Adrenal gland (tissue), 12 donors: ENCODE measurements around the gene ZNF410. TPM values are rescaled to one million over a fixed set of nuclear protein-coding genes. Genes with fewer than 3 reads are reported as not detected.
A peak's percentile ranks its signal among the peaks of the same experiment; 100 is the strongest.

Experiments used
- DNase-seq, 7 donors: peaks; one replicate each; pipeline ENCODE4 v3.0.0-alpha.2; 2019 to 2020
- H3K27ac ChIP-seq, 5 donors: fragments of 200-600 bp; sonication (generic) in 4 of 5; 1 replicate in 3 of 5; 2 replicates in 2 of 5; pipeline versions ENCODE4 v1.5.1 to v1.8.0; 2016 to 2020; ENCODE audit warnings: mild to moderate bottlenecking in 1 of 5
- H3K27me3 ChIP-seq: fragments of 200-600 bp; 2 replicates; pipeline ENCODE4 v1.8.0; 2021
- H3K36me3 ChIP-seq, 2 donors: fragments of 200-600 bp; replicated peaks in 1 of 2; 1 replicate in 1 of 2; 2 replicates in 1 of 2; pipeline versions ENCODE4 v1.5.1 to v1.8.0; 2018 to 2022
- H3K4me1 ChIP-seq, 2 donors: fragments of 200-600 bp; replicated peaks in 1 of 2; 1 replicate in 1 of 2; 2 replicates in 1 of 2; pipeline versions ENCODE4 v1.5.1 to v1.8.0; 2018 to 2021
- H3K4me3 ChIP-seq, 4 donors: fragments of 200-600 bp; sonication (generic) in 3 of 4; one replicate each; pipeline ENCODE4 v1.5.1; 2016 to 2018
- H3K9me3 ChIP-seq, 3 donors: fragments of 200-600 bp; sonication (generic) in 1 of 3; replicated peaks in 1 of 3; 1 replicate in 2 of 3; 2 replicates in 1 of 3; pipeline versions ENCODE4 v1.5.1 to v1.8.0; 2016 to 2021
- POLR2A ChIP-seq, 2 donors: fragments of 450-650 bp; IDR thresholded peaks; one replicate each; pipeline ENCODE4 v1.6.1; 2017; ENCODE audit warnings: antibody characterized with exemption in 2 of 2, mild to moderate bottlenecking in 2 of 2, moderate library complexity in 1 of 2
- WGBS, 4 donors: extraction: QIAGEN DNeasy Blood & Tissue Kit in 2 of 4; methylation state at CpG; one replicate each; pipeline versions ENCODE4 v1.1.5 to v1.1.7; 2013 to 2017; 5-methylcytosine and 5-hydroxymethylcytosine counted together
- intact Hi-C, 2 donors: fragments of 100-400 bp; cut with DNase I; formaldehyde crosslinking; loops; one replicate each; pipeline versions ENCODE4 v1.14.1 to v1.15.0; 2022 to 2023
- polyA plus RNA-seq, 3 donors: library from polyadenylated mRNA; stranded (reverse); fragments of 200-250 nt in 2 of 3; fragments of 350-450 nt in 1 of 3; fragmentation: Illumina TruSeq in 1 of 3; extraction: RNeasy Lipid Tissue Mini Kit (QIAGEN cat#74804) in 1 of 3; gene quantifications; one replicate each; pipeline ENCODE4 v1.2.3, GENCODE V29; 2013 to 2014
- total RNA-seq, 9 donors: library from RNA; depleted of rRNA in 4 of 9; stranded (reverse); fragments of >200 nt in 4 of 9; fragments of 120-200 nt in 1 of 9; fragmentation: NEBNext Ultra II Directional in 1 of 9; extraction: Animal tissue kit (Norgen Biotek cat#: 25700) in 1 of 9; gene quantifications; one replicate each; pipeline versions ENCODE4 v1.1.0 to v1.2.4, GENCODE V29; 2013 to 2023
- TF ChIP-seq, protein P1 (sequence below), 6 experiments: fragments of 450-650 bp in 4 of 6; fragments of 200-600 bp in 2 of 6; sonication (generic) in 1 of 6; IDR thresholded peaks; 1 replicate in 5 of 6; 2 replicates in 1 of 6; pipeline versions ENCODE4 v1.5.1 to v1.8.0; 2016 to 2021; ENCODE audit warnings: antibody characterized with exemption in 6 of 6, mild to moderate bottlenecking in 2 of 6, moderate library complexity in 1 of 6
- donor health status: healthy with polysubstance abuse.
- donor health status: Bipolar disorder and iron deficiency.
- donor health status: DM: yes; HTN: yes; CAD: no.
- donor health status: DM: no; HTN: no; CAD: no.
- donor health status: DM: no; HTN: no; CAD: no.
- donor health status: DM: yes; HTN: yes; CAD: no.

Gene ZNF410
- total and polyA plus RNA-seq, 12 donors, result 30.6 to 79.5 (median 56.8) TPM

DNA sequence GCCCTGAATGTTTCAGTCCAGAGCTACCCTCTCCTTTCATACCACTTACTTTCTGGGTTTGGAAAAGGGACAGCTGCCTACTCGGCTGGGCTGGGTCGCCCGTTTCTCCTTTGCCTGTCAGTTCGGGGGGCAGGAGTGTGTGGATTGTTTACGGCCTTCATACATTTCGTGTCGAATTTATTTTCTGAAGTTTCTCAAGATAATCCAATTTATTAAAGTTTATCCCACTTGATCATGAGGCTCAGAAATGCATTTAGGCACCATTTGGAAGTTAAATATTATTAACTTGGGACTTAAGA, 608 bp downstream of the ZNF410 start:
- peak overlapping the region; percentile 81 to 98 (median 87) for H3K27ac ChIP-seq
- no peak for TF ChIP-seq POLR2A (IDR thresholded peaks at IDR 0.05)
- TF ChIP-seq, protein P1, sequence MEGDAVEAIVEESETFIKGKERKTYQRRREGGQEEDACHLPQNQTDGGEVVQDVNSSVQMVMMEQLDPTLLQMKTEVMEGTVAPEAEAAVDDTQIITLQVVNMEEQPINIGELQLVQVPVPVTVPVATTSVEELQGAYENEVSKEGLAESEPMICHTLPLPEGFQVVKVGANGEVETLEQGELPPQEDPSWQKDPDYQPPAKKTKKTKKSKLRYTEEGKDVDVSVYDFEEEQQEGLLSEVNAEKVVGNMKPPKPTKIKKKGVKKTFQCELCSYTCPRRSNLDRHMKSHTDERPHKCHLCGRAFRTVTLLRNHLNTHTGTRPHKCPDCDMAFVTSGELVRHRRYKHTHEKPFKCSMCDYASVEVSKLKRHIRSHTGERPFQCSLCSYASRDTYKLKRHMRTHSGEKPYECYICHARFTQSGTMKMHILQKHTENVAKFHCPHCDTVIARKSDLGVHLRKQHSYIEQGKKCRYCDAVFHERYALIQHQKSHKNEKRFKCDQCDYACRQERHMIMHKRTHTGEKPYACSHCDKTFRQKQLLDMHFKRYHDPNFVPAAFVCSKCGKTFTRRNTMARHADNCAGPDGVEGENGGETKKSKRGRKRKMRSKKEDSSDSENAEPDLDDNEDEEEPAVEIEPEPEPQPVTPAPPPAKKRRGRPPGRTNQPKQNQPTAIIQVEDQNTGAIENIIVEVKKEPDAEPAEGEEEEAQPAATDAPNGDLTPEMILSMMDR (IDR thresholded peaks at IDR 0.05), result no peak
- 1% methylated on average over 7 of the region's 7 CpGs for WGBS, 4 donors
- intact Hi-C loops, result no loop called here
- H3K36me3 ChIP-seq, result no peaks in the 10 kb centered on the region
- H3K27me3 ChIP-seq, result no peaks in the 10 kb centered on the region
- DNase-seq, result no peak
- peak overlapping the region; percentile 70 to 93 (median 84) for H3K4me3 ChIP-seq
- H3K4me1 ChIP-seq, result peaks cover 18 to 43% of the 10 kb centered on the region in 2 donors
- H3K9me3 ChIP-seq, result no peaks in the 10 kb centered on the region

DNA sequence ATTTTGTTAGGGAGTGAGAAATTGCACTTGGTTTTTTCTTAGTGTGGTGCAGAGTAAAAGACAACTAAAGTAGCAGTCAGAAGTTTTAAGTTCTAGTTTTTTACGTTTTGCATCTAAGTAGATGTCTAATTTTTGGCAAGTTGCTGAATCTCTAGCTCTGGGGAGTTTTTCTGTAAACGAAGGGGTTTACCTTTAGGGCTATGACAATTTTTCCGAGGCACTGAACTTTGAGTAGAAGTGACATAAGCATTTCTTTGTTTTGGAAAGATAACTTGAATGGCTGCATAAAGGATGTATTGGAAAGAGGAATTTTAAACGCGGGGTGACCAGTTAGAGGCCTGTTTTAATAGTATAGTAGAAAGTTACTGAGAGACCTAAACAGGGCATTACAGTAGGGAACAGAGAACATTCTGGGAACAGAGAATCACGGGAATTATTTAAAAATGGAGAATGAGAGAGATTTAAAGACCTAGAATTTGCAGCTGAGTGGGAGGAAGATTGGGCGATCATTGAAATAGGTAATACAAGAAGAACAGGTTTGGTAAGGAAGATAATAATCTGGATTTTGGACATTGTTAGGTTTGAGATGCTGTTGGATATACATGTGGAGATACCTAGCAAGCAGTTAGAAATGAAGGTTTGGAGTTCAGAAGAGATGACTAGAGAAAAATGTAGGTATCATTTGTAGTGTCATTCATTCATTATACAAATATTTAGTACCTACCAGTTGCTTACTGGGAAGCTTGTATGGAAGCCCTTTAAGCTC, 1.2 kb downstream of the ZNF410 start:
- peaks cover 0 to under 1% of the 10 kb centered on the region in 2 donors for H3K36me3 ChIP-seq
- intact Hi-C loops, result no loop called here
- TF ChIP-seq, protein P1 (IDR thresholded peaks at IDR 0.05), result no peak
- WGBS, 4 donors, result 21 to 29% (median 27%) methylated on average over 7 of the region's 7 CpGs
- H3K27me3 ChIP-seq, result no peaks in the 10 kb centered on the region
- DNase-seq, result no peak
- H3K4me1 ChIP-seq, result peaks cover 18 to 43% of the 10 kb centered on the region in 2 donors
- H3K4me3 ChIP-seq, result peak overlapping the region in 2 of 4 donors; percentile 87 to 93
- no peaks in the 10 kb centered on the region for H3K9me3 ChIP-seq
- H3K27ac ChIP-seq, result peak overlapping the region; percentile 81 to 98 (median 87)

DNA sequence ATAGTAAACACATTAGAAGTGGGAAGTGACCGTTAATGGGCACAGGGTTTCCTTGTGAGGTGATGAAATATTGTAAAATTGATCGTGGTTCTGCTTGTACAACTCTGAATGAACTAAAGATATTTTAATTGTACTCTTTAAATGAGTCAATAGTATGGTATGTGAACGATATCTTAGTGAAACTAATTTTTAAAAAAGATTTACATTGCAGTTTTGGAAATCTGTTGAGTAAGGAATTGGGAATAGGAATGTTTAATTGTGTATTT, 1.7 kb downstream of the ZNF410 start:
- peak overlapping the region in 2 of 5 donors; percentile 87 to 95 for H3K27ac ChIP-seq
- no peaks in the 10 kb centered on the region for H3K9me3 ChIP-seq
- no peak for TF ChIP-seq POLR2A (IDR thresholded peaks at IDR 0.05)
- TF ChIP-seq, protein P1 (IDR thresholded peaks at IDR 0.05), result no peak
- 29 to 50% (median 42%) methylated on average over 3 of the region's 3 CpGs for WGBS, 4 donors
- peaks cover 0 to 5% of the 10 kb centered on the region in 2 donors for H3K36me3 ChIP-seq
- H3K4me1 ChIP-seq, result peaks cover 18 to 43% of the 10 kb centered on the region in 2 donors
- H3K27me3 ChIP-seq, result no peaks in the 10 kb centered on the region
- H3K4me3 ChIP-seq, result peak overlapping the region in 1 of 4 donors; percentile 93
- intact Hi-C loops, result no loop called here
- no peak for DNase-seq

DNA sequence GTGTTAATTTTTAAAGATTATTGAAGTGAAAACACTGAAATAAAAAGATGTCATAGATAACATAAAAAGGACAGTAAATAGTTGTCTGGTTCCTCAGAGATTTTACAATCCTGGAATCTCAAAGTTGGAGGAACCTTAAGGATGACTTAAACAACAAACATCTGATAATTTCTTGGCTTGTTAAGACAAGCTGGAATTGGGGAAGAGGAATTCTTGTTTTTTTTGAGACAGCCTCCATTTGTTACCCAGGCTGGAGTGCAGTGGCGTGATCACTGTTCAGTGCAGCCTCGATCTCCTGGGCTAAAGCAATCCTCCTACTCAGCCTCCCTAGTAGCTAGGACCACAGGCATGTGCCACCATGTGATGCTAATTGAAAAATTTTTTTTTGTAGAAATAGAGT, 2.3 kb downstream of the ZNF410 start:
- H3K4me1 ChIP-seq, result peaks cover 18 to 39% of the 10 kb centered on the region in 2 donors
- intact Hi-C loops, result no loop called here
- 79 to 93% (median 89%) methylated on average over 2 of the region's 2 CpGs for WGBS, 4 donors

More for the DNA sequence above, 2.3 kb downstream of the ZNF410 start:
- H3K27ac ChIP-seq, result no peak overlapping the region
- H3K36me3 ChIP-seq, result peaks cover 0 to 11% of the 10 kb centered on the region in 2 donors
- H3K4me3 ChIP-seq, result no peak overlapping the region
- H3K27me3 ChIP-seq, result no peaks in the 10 kb centered on the region
- no peak for DNase-seq
- TF ChIP-seq, protein P1 (IDR thresholded peaks at IDR 0.05), result no peak
- TF ChIP-seq POLR2A (IDR thresholded peaks at IDR 0.05), result no peak
- no peaks in the 10 kb centered on the region for H3K9me3 ChIP-seq
